IgD-negative memory B cell (primary cell): ENCODE results near the gene GLG1. TPM values are rescaled to one million over a fixed set of nuclear protein-coding genes. Genes with fewer than 3 reads are reported as not detected.
A peak's percentile ranks its signal among the peaks of the same experiment; 100 is the strongest.
"Not testable (repeated sequence)": the region's sequence is repeated elsewhere in the genome, so short reads cannot be mapped to it uniquely, and the experiment has no call there.

Experiments
- H3K27ac Mint-ChIP-seq, 3 donors: one replicate each; pipeline ENCODE4 v1.8.0; 2020 to 2022; ENCODE audit warnings: mild to moderate bottlenecking in 3 of 3, mixed read lengths in 3 of 3, moderate library complexity in 1 of 3
- H3K27me3 Mint-ChIP-seq: one replicate; pipeline ENCODE4 v1.8.0; 2021; ENCODE audit warnings: mixed read lengths
- H3K36me3 Mint-ChIP-seq: one replicate; pipeline ENCODE4 v1.8.0; 2020; ENCODE audit warnings: mild to moderate bottlenecking, mixed read lengths
- H3K4me1 Mint-ChIP-seq, 3 donors: one replicate each; pipeline ENCODE4 v1.8.0; 2020 to 2022; ENCODE audit warnings: mixed read lengths in 3 of 3, mild to moderate bottlenecking in 1 of 3
- H3K4me3 Mint-ChIP-seq, 4 donors: one replicate each; pipeline ENCODE4 v1.8.0; 2020 to 2022; ENCODE audit warnings: mild to moderate bottlenecking in 4 of 4, mixed read lengths in 4 of 4, moderate library complexity in 3 of 4
- H3K9me3 Mint-ChIP-seq, 3 donors: one replicate each; pipeline ENCODE4 v1.8.0; 2020 to 2021; ENCODE audit warnings: mixed read lengths in 3 of 3, mild to moderate bottlenecking in 1 of 3
- polyA plus RNA-seq: library from polyadenylated mRNA; unstranded; fragments of 300-500 nt; fragmentation: Illumina TruSeq; gene quantifications from one replicate; pipeline ENCODE4 v1.2.3, GENCODE V29; 2021

Gene GLG1
- polyA plus RNA-seq, 1 donor from 2014 or later, result 91.8 TPM

DNA sequence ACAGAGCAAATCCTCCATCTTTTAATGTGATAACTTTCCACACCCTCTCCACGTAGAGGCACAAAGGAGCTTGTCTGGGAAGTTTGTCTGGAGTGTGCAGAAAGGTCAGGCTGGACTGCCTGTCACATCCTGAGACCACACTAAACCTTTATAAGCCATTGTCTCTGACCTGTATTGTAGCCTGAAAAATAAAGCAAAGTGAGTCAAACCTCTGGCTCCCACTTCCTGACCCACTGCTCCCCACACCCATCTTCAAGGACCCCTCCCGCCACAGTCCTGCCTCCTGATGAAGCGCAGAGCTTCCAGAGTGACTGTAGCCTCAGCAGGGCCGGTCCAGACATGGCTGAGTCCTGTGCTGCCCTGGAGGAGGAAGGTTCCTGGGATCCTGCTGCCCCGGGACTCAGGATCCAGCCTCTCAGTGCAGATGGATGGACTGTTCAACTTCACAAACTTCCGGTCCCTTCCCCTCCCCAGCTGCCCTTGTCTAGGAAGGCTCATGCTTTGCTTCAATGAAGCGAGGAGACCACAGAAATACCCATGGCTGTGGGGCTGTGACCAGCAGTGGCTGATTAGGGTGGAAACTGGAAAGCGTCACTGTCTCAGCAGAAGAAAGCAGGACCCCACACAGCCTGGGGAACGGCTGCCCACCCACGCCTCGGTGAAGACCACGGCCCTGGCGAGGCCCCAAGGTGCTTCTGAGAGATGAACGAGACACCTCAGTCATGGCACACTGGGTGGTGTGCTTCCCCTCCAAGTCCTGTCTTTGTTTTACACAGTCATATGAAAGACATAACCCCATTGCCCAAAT is 154.8 kb downstream of the GLG1 start:
- Mint-ChIP-seq H3K4me3 (peak overlapping the region in 2 of 4 donors; percentile 41 to 65), H3K36me3 (peaks cover 6% of the 10 kb centered on the region), H3K9me3 (no peaks in the 10 kb centered on the region), H3K27ac (peak overlapping the region in 2 of 3 donors; percentile 75 to 84), H3K4me1 (peaks cover 8 to 20% (median 18%) of the 10 kb centered on the region in 3 donors), H3K27me3 (no peaks in the 10 kb centered on the region)

DNA sequence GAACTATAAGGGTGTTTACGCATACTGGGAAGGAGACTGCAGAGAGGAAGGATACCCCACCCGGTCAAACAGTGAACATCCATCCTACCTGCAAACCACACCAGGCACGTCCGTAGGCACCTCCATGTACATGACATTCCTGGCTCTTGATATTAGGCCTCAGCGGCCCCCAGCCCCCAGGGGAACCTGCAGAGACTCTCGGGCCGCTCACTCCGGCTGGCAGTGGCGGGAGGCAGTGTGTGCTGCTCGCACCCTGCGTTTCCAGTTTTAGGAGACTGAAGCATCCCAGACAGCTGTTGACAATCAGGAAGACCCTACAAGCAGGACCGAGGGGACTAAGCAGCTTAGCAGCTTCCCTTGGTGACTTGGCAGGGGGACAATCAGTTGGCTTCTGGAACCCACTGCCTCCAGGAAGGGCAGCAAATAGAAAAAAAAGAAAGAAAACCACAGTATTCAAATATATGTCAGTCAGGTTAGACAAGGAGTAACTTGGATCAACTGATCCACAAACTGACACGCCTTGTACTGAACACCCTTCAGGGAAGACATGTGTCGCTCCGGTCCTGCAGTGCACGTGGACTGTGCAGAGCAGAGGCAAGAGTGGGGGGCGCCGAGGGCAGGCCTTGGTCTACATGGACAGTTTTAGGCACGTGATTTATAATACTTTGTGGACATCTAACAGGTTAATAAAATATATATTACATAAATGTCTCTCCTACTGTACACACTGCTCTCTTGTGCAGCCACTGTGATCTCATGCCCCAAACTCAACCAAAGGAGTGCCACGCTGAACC is 155.8 kb downstream of the GLG1 start:
- Mint-ChIP-seq H3K9me3 (no peaks in the 10 kb centered on the region), H3K27me3 (no peaks in the 10 kb centered on the region), H3K27ac (no peak overlapping the region), H3K36me3 (peaks cover 10% of the 10 kb centered on the region), H3K4me3 (peak overlapping the region in 2 of 4 donors; percentile 16 to 66), H3K4me1 (peaks cover 8 to 20% (median 18%) of the 10 kb centered on the region in 3 donors)

DNA sequence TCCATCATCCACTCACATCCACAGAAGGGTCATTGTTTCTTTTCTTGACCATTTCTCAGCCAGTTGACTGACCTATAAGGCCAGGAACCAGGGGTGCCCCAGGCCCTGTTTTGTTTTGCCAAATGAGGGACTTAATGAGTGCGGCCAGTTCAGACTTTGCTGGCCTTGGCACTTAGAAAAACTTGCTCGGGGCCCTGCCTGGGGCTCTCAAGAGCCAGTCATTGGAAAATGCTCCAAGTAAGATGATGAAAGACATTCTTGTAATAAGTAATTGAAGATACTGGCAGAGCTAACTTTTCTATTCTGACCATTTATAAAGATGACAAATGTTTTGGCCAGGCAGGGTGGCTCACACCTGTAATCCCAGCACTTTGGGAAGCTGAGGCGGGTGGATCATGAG is 156.7 kb downstream of the GLG1 start:
- Mint-ChIP-seq H3K4me1 (peaks cover 8 to 20% (median 18%) of the 10 kb centered on the region in 3 donors), H3K9me3 (no peaks in the 10 kb centered on the region), H3K36me3 (peaks cover 6% of the 10 kb centered on the region), H3K4me3 (no peak overlapping the region), H3K27me3 (no peaks in the 10 kb centered on the region), H3K27ac (no peak overlapping the region)

DNA sequence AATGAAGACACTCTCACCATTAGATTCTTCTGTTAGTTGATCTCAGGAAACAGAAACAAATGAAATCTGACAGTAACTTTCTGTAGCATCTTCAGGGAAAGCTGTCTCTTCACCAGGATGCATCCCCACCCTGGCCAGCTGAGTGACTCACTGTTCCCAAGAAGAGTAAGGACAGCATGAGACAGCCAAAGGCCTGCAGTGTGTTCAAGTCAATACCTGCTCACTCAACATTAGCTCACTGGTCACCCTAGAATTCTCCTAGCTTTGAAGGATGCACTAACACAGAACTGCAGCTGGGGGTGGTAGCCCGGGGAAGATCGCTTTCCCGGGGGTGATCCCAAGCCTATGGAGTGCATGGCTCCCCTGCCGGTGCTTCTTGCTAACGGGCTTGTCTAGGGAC is 157.4 kb downstream of the GLG1 start:
- Mint-ChIP-seq H3K27ac (no peak overlapping the region), H3K4me1 (peaks cover 8 to 18% (median 16%) of the 10 kb centered on the region in 3 donors), H3K4me3 (peak overlapping the region in 1 of 4 donors; percentile 17), H3K27me3 (no peaks in the 10 kb centered on the region), H3K36me3 (peaks cover 6% of the 10 kb centered on the region), H3K9me3 (no peaks in the 10 kb centered on the region)

DNA sequence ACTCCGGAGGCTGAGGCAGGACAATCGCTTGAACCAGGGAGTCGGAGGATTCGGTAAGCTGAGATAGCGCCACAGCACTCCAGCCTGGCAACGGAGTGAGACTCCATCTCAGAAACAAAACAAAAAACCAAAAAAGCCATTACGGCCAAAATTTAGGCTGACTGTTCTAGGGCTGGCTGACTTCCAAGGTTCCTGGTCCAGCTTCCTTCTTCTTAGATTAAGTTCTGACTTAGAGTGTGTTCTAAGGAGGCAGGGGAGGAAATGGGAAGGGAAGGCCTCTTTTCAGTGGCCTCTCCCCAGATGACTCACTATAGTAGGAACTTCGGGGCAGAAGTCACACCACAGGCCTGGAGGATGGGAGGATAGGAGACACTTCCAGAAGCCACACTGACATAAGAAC is 157.9 kb downstream of the GLG1 start:
- Mint-ChIP-seq H3K27ac (no peak overlapping the region), H3K9me3 (no peaks in the 10 kb centered on the region), H3K4me3 (no peak overlapping the region), H3K36me3 (peaks cover 6% of the 10 kb centered on the region), H3K27me3 (no peaks in the 10 kb centered on the region), H3K4me1 (peaks cover 8 to 18% (median 16%) of the 10 kb centered on the region in 3 donors)

DNA sequence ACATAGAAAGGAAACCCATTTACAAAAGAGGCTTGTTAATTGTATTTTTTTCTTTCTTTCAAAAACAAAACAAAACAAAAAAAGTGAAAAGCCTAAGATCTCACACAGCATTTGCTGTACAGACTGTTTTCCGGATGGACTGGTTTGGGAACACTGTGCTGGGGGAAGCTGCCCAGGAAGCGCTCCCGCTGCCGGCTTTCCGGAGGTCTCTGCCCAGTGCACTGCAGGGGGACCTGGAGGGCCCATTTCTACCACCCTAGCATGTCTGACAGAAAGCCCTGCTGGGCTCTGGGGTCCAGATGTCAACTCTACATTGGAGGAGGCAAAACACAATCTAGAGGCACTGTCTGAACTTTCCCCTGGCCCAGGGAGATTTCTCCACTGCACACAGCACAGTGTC is 159.3 kb downstream of the GLG1 start:
- Mint-ChIP-seq H3K27ac (peak overlapping the region in 1 of 3 donors; percentile 5), H3K4me3 (no peak overlapping the region), H3K36me3 (peaks cover 9% of the 10 kb centered on the region), H3K27me3 (no peaks in the 10 kb centered on the region), H3K9me3 (no peaks in the 10 kb centered on the region), H3K4me1 (peaks cover 4 to 8% (median 7%) of the 10 kb centered on the region in 3 donors)

DNA sequence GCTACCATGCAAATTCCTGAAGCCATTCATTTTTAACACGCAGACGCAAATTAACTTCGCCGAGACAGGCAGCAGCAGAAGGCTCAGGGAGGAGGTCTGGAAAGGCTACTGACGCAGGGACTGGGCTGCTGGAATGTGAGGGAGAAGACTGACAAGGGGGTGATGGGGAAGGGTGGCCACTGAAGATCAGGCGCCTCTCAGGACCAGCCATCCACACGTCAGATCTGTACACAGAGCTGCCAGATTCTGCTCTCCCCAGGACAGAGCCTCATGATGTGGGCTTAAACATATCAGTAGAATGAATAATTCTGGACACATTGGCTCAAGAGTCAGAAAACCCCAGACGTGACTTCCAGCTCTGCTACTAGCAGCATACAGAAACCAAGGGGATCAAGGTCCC is 160.0 kb downstream of the GLG1 start:
- no peaks in the 10 kb centered on the region for H3K27me3 Mint-ChIP-seq
- H3K36me3 Mint-ChIP-seq, result peaks cover 10% of the 10 kb centered on the region
- peak overlapping the region in 1 of 3 donors; percentile 5 for H3K27ac Mint-ChIP-seq
- H3K4me1 Mint-ChIP-seq, result peaks cover 0 to 2% (median under 1%) of the 10 kb centered on the region in 3 donors
- H3K9me3 Mint-ChIP-seq, result no peaks in the 10 kb centered on the region
- H3K4me3 Mint-ChIP-seq, result no peak overlapping the region

DNA sequence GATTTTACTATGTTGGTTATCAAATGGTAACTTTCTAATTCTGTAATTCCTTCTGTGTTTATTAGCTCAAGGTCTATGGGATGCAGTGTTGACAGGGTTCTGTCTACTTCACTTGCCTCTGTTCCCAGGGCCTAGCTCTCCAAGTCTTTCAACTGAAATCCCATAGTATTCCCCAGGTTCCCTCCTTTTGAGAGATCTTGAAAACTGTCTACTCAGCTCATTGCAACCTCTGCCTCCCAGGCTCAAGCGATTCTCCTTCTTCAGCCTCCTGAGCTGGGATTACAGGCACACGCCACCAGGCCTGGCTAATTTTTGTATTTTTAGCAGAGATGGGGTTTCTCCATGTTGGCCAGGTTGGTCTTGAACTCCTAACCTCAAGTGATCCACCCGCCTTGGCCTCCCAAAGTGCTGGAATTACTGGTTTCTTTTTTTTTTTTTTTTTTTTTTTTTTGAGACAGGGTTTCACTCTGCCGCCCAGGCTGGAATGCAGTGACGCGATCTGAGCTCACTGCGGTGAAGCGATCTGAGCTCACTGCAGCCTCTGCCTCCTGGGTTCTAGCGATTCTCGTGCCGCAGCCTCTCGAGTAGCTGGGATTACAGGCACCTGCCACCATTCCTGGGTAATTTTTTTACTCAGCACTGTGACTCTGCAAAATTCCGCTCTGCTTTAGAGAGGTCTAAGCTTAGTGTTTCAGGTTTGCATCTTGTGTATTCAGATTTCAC is 163.1 kb downstream of the GLG1 start:
- not testable (repeated sequence) for H3K27ac Mint-ChIP-seq, H3K4me1 Mint-ChIP-seq, H3K4me3 Mint-ChIP-seq, H3K9me3 Mint-ChIP-seq, H3K27me3 Mint-ChIP-seq
- H3K36me3 Mint-ChIP-seq, result peaks cover 10% of the 10 kb centered on the region

DNA sequence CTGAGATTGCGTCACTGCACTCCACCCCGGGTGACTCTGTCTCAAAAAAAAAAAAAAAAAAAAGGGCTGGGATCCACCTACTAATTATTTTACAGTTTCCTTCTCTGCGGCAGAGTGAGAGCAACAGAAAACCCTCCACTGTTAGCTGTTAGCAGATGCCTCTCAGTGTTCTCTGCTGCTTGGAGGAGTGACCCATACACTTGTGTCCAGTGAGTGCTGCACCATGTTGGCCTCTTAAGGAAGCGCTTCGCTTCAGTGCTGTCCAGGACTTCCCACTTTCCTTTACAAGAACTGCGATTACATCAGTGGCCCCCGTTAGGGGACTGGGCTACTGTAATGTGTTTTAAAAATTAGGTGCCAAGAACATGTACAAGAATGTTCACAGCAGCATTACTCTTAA is 167.2 kb downstream of the GLG1 start:
- Mint-ChIP-seq H3K36me3 (peaks cover 11% of the 10 kb centered on the region), H3K4me1 (peaks cover 0 to 3% (median 0%) of the 10 kb centered on the region in 3 donors), H3K9me3 (peaks cover 0 to 5% (median 1%) of the 10 kb centered on the region in 3 donors), H3K27ac (no peak overlapping the region), H3K27me3 (no peaks in the 10 kb centered on the region), H3K4me3 (no peak overlapping the region)

DNA sequence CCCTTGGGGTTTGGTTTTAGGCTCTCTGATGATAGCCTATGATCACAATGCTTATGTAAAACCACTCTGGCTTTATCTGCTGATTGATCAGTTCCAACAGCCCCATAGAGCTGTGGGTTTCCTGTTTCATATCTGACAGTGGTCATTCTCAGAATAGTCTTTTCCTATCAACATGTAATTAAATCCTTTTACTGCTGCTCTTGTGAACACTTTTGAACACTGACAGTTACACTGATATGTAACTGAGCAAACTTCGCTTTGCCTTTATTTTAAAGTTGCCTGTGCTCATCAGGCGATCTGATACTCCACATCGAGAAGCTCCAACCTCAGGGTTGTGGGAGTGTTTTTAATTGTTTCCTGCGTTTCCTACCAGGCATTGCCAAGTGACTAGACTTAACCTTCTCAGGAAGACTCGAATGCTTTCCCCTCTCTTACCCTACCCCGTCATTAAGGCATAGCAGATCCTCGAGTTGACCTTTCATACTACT is 168.4 kb downstream of the GLG1 start:
- Mint-ChIP-seq H3K9me3 (peaks cover 1 to 5% (median 2%) of the 10 kb centered on the region in 3 donors), H3K4me3 (no peak overlapping the region), H3K4me1 (peaks cover 0 to 3% (median 0%) of the 10 kb centered on the region in 3 donors), H3K27ac (peak overlapping the region in 1 of 3 donors; percentile 24), H3K27me3 (no peaks in the 10 kb centered on the region), H3K36me3 (peaks cover 11% of the 10 kb centered on the region)

DNA sequence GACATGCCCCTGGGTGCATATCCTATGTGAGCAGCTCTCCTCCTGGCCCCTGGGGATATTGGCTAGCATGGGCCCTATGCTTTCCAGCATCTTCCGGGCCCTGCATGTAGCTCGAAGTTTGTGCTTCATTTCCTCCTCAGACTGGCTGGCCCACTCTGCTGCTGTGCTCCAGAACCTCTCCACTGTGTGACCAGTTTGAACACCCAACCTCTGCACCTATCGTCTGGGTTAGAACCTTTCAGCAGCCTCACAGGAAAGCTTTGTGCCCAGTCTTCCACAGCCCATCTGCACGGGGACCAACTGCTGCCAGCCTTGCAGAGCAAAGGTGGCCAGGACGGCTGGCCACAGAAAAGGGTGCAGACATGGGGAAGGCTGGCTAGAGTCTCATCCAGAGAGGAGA is 175.4 kb downstream of the GLG1 start:
- Mint-ChIP-seq H3K27ac (no peak overlapping the region), H3K27me3 (no peaks in the 10 kb centered on the region), H3K9me3 (peaks cover 0 to 5% (median 2%) of the 10 kb centered on the region in 3 donors), H3K4me3 (no peak overlapping the region), H3K36me3 (no peaks in the 10 kb centered on the region), H3K4me1 (peaks cover 0 to 2% (median 0%) of the 10 kb centered on the region in 3 donors)

DNA sequence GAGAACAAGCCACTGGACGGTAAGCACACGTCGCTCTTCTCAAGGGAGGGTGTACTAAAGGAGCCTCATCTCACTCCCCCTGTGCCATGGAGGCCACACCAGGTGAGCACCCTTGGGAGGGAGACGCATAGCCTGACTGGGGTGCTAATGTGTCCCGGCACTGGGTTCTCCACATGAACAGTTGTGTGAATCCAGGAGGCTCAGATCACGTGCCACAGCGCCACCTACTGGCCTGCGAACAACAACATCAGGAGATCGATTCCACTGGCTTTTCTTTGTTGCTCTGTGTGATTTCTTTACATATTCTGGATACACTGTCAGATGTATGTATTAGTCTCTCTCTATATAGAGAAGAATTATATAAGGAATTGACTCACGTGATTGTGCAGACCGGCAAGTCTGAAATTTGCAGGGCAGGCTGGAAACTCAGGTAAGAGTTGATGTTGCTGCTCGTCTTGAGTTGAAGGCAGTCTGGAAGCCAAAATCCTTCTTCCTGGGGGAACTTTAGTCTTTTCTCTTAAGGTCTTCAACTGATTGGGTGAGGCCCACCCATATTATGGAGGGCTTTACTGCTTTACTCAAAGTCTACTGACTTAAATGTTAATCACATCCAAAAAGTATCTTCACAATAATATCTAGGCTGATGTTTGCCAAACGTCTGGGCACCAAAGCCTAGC is 176.7 kb downstream of the GLG1 start:
- not testable (repeated sequence) for H3K27me3 Mint-ChIP-seq, H3K4me3 Mint-ChIP-seq, H3K36me3 Mint-ChIP-seq, H3K9me3 Mint-ChIP-seq, H3K4me1 Mint-ChIP-seq
- H3K27ac Mint-ChIP-seq, result peak overlapping the region in 1 of 3 donors; percentile 31

DNA sequence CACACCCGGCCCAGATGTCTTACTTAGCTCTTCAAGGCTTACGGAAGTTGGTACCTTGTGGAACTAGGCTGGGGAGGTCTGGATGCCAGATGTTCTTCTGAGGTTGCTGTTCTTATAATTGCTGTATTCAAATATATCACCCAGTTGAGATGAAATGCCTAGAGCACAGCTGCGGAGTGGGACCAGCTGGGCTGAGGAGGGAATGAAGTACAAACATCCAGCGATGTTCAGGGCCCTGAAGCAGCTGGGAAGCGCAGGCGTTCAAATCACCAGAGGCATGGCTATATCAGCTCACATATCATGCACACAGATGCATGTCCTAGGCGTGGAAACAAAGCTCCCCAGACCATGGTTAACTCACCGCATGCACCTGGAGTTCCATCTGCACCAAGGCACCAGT is 178.4 kb downstream of the GLG1 start:
- not testable (repeated sequence) for H3K27ac Mint-ChIP-seq, H3K27me3 Mint-ChIP-seq, H3K9me3 Mint-ChIP-seq, H3K4me1 Mint-ChIP-seq, H3K4me3 Mint-ChIP-seq, H3K36me3 Mint-ChIP-seq

DNA sequence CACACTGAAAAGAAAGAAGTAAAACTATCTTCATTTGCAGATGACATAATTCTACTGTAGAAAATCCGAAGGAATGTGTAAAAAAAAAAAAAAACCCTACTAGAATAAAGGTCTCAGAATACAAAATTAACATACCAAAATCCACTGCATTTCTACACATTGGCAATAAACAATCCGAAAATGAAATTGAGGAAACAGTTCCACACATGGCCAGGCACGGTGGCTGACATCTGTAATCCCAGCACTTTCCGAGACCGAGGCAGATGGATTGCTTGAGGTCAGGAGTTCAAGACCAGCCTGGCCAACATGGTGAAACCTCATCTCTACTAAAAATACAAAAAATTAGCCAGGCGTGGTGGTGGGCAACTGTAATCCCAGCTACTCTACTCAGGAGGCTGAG is 181.2 kb downstream of the GLG1 start:
- H3K36me3 Mint-ChIP-seq, H3K4me3 Mint-ChIP-seq, H3K27me3 Mint-ChIP-seq, H3K27ac Mint-ChIP-seq, H3K4me1 Mint-ChIP-seq, H3K9me3 Mint-ChIP-seq: not testable (repeated sequence)
